K562 (cell line): Measurements from ENCODE around the gene CHCHD10. TPM values are rescaled to one million over a fixed set of nuclear protein-coding genes. Genes with fewer than 3 reads are reported as not detected.

Source experiments
- ATAC-seq: fragments of 200-7000 bp; cut with Tn5 transposase; 3 replicates; pipeline ENCODE4 v1.9.1; 2020; ENCODE audit warnings: moderate library complexity
- BruUV-seq: library from RNA; stranded (reverse); fragments of 400-500 nt; replicated peaks from 2 replicates; lab custom pipeline; 2021; lab: Mats Ljungman, UMichigan
- CTCF ChIA-PET: fragments of 300-600 bp; formaldehyde crosslinking; extraction: SDS; loops from one replicate; lab custom pipeline; 2021; ENCODE audit warnings: low intra/inter-chr PET ratio; lab: Yijun Ruan, JAX
- POLR2A ChIA-PET: fragments of 300-600, 350-650 bp; sonication (Branson Sonifier 250); formaldehyde crosslinking; extraction: SDS; loops from one replicate; lab custom pipeline; 2021; ENCODE audit warnings: antibody characterized with exemption, inconsistent platforms; lab: Yijun Ruan, JAX
- DNase-seq, 4 experiments: peaks; one replicate each; pipeline versions ENCODE4 v3.0.0 to v3.0.0-alpha.2; 2011 to 2018; ENCODE audit warnings: low spot score in 3 of 4, mixed read lengths in 3 of 4; ENCODE audit errors: extremely low read depth in 1 of 4
- FAIRE-seq: peaks from 2 replicates; lab custom pipeline; 2011; peaks lifted over from hg19 to GRCh38; lab: Jason Lieb, UNC
- H2AFZ ChIP-seq: 2 replicates; pipeline ENCODE4 v1.6.0; 2011; ENCODE audit warnings: low read depth, low read length, control low read depth, inconsistent platforms
- H3K27ac ChIP-seq: fragments of 200-600 bp; 3 replicates; pipeline ENCODE4 v1.8.0; 2011; ENCODE audit warnings: low read depth, mild to moderate bottlenecking, control low read depth, inconsistent platforms, low read length, moderate library complexity, mixed read lengths; ENCODE audit errors: extremely low read depth
- H3K27me3 ChIP-seq, 2 experiments: fragments of 300-600 bp in 1 of 2; 2 replicates in 1 of 2; 3 replicates in 1 of 2; pipeline versions ENCODE4 v1.6.0 to v1.8.0; 2011; ENCODE audit warnings: inconsistent platforms in 2 of 2, low read length in 2 of 2, mild to moderate bottlenecking in 1 of 2, mixed read lengths in 1 of 2, moderate library complexity in 1 of 2; ENCODE audit not compliant: control insufficient read depth in 2 of 2, insufficient read depth in 2 of 2
- H3K36me3 ChIP-seq: fragments of 300-600 bp; 3 replicates; pipeline ENCODE4 v1.8.0; 2011; ENCODE audit warnings: mild to moderate bottlenecking, low read length, inconsistent platforms; ENCODE audit not compliant: control insufficient read depth, insufficient read depth
- H3K4me1 ChIP-seq, 2 experiments: fragments of 200-600 bp in 1 of 2; replicated peaks in 1 of 2; 2 replicates in 1 of 2; 3 replicates in 1 of 2; pipeline versions ENCODE4 v1.5.1 to v1.8.0; 2011; ENCODE audit warnings: inconsistent platforms in 2 of 2, low read length in 2 of 2, mild to moderate bottlenecking in 1 of 2, mixed read lengths in 1 of 2, moderate library complexity in 1 of 2; ENCODE audit not compliant: control insufficient read depth in 2 of 2, insufficient read depth in 2 of 2
- H3K4me2 ChIP-seq: 2 replicates; pipeline ENCODE4 v1.6.1; 2011; ENCODE audit warnings: low read length, control low read depth, inconsistent platforms, mixed read lengths; ENCODE audit not compliant: insufficient read depth
- H3K4me3 ChIP-seq: fragments of 200-600 bp; sonication (generic), shearing (Covaris generic); 2 replicates; pipeline ENCODE4 v1.5.1; 2016; ENCODE audit warnings: control low read depth, inconsistent platforms
- H3K79me2 ChIP-seq: fragments of 200-600 bp; 3 replicates; pipeline ENCODE4 v1.8.0; 2011; ENCODE audit warnings: low read length, inconsistent platforms; ENCODE audit not compliant: control insufficient read depth, insufficient read depth
- H3K9ac ChIP-seq, 2 experiments: 2 replicates each; pipeline versions ENCODE4 v1.6.0 to v1.6.1; 2011; ENCODE audit warnings: low read depth in 2 of 2, low read length in 2 of 2, control low read depth in 1 of 2, inconsistent platforms in 1 of 2, mild to moderate bottlenecking in 1 of 2, mixed read lengths in 1 of 2; ENCODE audit not compliant: insufficient read depth in 1 of 2
- H3K9me1 ChIP-seq: one replicate; pipeline ENCODE4 v1.6.0; 2011; ENCODE audit warnings: inconsistent platforms, mild to moderate bottlenecking, low read length, moderate library complexity; ENCODE audit not compliant: control insufficient read depth, insufficient read depth
- H3K9me3 ChIP-seq: replicated peaks from 2 replicates; pipeline ENCODE4 v1.5.1; 2011; ENCODE audit warnings: low read depth, low read length, inconsistent platforms; ENCODE audit not compliant: control insufficient read depth, insufficient read depth
- H4K20me1 ChIP-seq: replicated peaks from 2 replicates; pipeline ENCODE4 v1.6.1; 2011; ENCODE audit warnings: low read length, inconsistent platforms, mixed read lengths; ENCODE audit not compliant: control insufficient read depth, insufficient read depth
- CCAR2 ChIP-seq: fragments of 200-400 bp; formaldehyde crosslinking; IDR thresholded peaks from 2 replicates; pipeline ENCODE4 v1.6.1; 2017; ENCODE audit warnings: mild to moderate bottlenecking, low read depth, low read length
- CHD7 ChIP-seq: fragments of 200-600 bp; sonication (generic); IDR thresholded peaks from one replicate; pipeline ENCODE4 v1.6.1; 2012; ENCODE audit warnings: mild to moderate bottlenecking, low read depth, low read length, inconsistent platforms
- SNIP1 ChIP-seq: fragments of 450-650 bp; IDR thresholded peaks from 2 replicates; pipeline ENCODE4 v1.7.1; 2017; ENCODE audit warnings: low read depth, mild to moderate bottlenecking
- WGBS: fragments of 100-300 bp; shearing (Covaris generic); methylation state at CpG from one replicate; pipeline ENCODE4 v1.1.6; 2016; ENCODE audit warnings: low coverage, mixed read lengths; ENCODE audit not compliant: insufficient coverage; ENCODE audit errors: missing lambda C conversion rate; 5-methylcytosine and 5-hydroxymethylcytosine counted together
- in situ Hi-C: fragments of 300-500 bp; cut with MboI; formaldehyde crosslinking; loops from 4 replicates; pipeline ENCODE4 v1.15.0; 2018; ENCODE audit warnings: inconsistent platforms, mixed read lengths
- intact Hi-C: fragments of 100-400 bp; cut with micrococcal nuclease; formaldehyde crosslinking; loops from 2 replicates; pipeline ENCODE4 v1.14.2; 2022
- polyA plus RNA-seq, 8 experiments: library from polyadenylated mRNA; depleted of rRNA in 4 of 8; stranded (reverse) in 5 of 8; unstranded in 3 of 8; fragments of >200 nt; fragmentation: Nextera tagmentation in 2 of 8; fragmentation: Illumina TruSeq in 1 of 8; extraction: Ambion mirVana in 2 of 8; extraction: Trizol in 1 of 8; gene quantifications; 2 replicates each; pipeline versions ENCODE4 v1.2.1 to v1.2.3, GENCODE V29; 2011 to 2014; ENCODE audit warnings: inconsistent platforms in 1 of 8, missing spikeins in 1 of 8
- total RNA-seq, 7 experiments: library from RNA; depleted of rRNA in 6 of 7; stranded (reverse); fragments of >200 nt in 6 of 7; fragmentation: Illumina TruSeq in 2 of 7; extraction: Trizol in 2 of 7; gene quantifications; 2 replicates each; pipeline versions ENCODE4 v1.2.1 to v1.2.3, GENCODE V29; 2011 to 2021; ENCODE audit warnings: low replicate concordance in 1 of 7

CHCHD10 gene
- total and polyA plus RNA-seq, 9 of the 15 experiments (the other 6 are each of a cell fraction or from before 2014, with no cell fraction given), result 15.2 to 292 (median 102) TPM

- Histone ChIP-seq H4K20me1 (peaks cover 10% of the 10 kb centered on the region), H3K36me3 (peaks cover 17% of the 10 kb centered on the region; the same call in 2 of the 3 replicates), H3K9me3 (no peaks in the 10 kb centered on the region), H3K9ac (peak overlapping the region; percentile 92 to 96), H3K4me1 (peaks cover 15 to 23% of the 10 kb centered on the region in 2 experiments; a peak in 4 of 5 replicates), H3K4me2 (peak overlapping the region; percentile 96), H3K4me3 (peak overlapping the region; percentile 88), H2AFZ (peak overlapping the region; percentile 96), H3K27me3 (no peaks in the 10 kb centered on the region), H3K27ac (peak overlapping the region; percentile 99), H3K79me2 (peaks cover 37% of the 10 kb centered on the region), H3K9me1 (no peaks in the 10 kb centered on the region)
- ChIA-PET CTCF (no interaction called here), POLR2A (interaction anchor here (1.1 to 1.7 kb wide), 3 partner anchors 11 to 43 kb away, joined by 3 to 6 read pairs (median 3); no protein-coding TSS in a partner anchor)
- in situ Hi-C loops, result no loop called here
- WGBS, result 46% methylated on average over 7 of the region's 9 CpGs
- TSS peak; percentile 86 for BruUV-seq
- intact Hi-C loops, result no loop called here
- DNase-seq, result no peak
- no peak for FAIRE-seq
- ATAC-seq, result no peak
- TF ChIP-seq SNIP1, result no peak
- TF ChIP-seq CHD7, result no peak
- TF ChIP-seq CCAR2, result no peak
Observed at GRCh38 chr22:23786261-23786710, 18.5 kb upstream of the CHCHD10 start.
